ENCODE data around the gene KDM7A.
"Not testable (repeated sequence)": the region's sequence is repeated elsewhere in the genome, so short reads cannot be mapped to it uniquely, and the experiment has no call there.

Gene KDM7A

DNA sequence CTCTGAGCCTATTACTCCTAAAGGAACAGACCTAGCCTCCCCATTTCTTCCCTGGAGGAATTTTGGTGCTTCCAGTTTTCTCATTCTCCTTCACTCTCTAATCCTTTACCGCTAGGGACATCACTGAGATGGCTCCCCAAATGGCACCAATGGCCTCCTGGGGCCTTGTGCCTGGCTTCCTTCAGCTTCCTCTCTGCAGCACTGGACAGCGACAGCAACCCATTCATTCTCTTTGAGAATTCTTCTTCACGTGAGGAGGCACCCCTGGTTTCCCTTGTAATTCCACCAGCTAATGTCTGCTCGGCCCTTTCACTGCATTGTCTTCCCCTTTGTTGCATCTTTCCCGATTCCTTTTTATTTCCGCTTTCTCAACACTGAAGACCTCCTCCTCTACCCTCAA, 24.6 kb upstream of the KDM7A start:
- no peak for DNase-seq

DNA sequence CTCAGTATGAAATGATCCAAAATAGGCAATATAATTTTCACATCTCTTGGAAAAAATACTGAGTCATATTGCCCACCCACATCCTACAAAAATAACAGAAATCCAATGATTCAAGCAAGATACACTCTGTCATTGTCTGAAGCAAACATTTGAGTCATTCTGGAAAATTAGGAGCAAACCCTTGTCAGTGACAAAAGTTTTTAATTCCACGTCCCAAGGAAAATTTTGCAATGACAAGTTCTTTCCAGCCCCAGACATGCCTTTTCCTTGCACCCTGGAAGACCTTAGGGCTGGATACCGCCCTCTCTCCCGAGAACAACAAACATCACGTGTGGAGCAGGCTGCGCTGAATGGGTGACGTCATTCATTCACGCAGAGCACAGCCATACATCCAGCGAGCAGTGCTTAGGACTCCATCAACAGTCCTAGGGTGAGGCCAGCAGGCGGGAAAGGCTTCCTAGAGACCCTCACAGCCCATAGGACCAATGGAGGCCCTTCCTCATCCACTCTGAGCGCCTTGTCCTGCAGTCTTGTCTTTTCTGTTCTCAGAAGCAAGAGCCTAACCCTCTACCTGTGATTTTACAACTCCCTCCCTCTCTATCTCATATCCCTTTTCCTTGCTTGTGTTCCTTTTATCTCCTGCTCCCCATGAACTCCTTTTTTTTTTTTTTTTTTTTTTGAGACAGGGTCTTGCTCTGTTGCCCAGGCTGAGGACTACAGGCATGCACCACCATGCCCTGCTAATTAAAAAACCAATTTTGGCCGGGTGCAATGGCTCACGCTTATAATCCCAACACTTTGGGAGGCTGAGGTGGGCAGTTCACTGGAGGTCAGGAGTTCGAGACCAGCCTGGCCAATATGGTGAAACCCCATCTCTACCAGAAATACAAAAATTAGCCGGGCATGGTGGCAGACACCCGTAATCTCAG, 23.5 kb upstream of the KDM7A start:
- DNase-seq: no peak

DNA sequence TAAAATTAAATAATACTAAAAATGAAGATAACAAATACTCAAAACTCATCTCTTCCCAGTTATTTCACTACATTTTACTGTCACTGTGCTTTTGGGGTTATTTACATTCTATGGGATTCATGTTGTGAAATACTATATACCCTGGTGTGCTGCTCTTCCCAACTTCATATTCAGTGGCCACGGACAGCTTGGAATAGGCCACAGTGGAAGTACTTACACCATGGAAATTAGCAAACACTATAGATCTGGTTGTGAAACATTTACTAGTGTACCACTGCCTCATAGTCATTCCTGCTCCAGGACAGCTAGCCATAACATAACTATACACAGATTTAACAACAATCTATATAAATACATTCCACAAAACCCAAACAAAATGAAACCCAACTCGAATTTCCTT, 21.2 kb upstream of the KDM7A start:
- DNase-seq: no peak

DNA sequence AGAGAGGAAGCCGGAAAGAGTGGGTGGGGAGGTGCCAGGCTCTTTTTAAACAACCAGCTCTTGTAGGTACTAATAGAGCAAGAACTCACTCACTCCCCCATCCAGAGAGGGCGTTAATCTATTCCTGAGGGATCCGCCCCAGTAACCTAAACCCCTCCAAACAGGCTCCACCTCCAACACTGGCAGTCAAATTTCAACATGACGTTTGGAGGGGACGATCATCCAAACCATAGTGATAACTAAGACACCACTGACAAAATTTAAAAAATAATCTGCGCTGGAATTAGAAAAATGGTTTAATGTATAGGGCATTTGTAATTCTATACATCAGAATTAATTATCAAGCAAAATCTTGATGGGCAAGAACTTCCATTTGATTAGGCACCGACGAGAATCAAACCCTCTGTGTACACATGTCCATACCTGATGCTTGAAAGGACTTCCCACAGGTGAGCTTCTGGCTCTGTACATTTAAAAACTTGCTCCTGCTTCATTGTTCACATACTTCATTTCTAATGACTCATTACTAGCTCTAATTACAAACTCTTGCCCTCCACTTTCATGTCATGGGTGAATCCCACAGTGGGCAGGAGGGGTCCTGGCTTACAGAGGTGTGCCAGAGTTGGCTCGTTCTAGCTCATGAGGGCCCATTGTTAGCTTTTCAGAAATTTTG, 20.6 kb upstream of the KDM7A start:
- no peak for DNase-seq

DNA sequence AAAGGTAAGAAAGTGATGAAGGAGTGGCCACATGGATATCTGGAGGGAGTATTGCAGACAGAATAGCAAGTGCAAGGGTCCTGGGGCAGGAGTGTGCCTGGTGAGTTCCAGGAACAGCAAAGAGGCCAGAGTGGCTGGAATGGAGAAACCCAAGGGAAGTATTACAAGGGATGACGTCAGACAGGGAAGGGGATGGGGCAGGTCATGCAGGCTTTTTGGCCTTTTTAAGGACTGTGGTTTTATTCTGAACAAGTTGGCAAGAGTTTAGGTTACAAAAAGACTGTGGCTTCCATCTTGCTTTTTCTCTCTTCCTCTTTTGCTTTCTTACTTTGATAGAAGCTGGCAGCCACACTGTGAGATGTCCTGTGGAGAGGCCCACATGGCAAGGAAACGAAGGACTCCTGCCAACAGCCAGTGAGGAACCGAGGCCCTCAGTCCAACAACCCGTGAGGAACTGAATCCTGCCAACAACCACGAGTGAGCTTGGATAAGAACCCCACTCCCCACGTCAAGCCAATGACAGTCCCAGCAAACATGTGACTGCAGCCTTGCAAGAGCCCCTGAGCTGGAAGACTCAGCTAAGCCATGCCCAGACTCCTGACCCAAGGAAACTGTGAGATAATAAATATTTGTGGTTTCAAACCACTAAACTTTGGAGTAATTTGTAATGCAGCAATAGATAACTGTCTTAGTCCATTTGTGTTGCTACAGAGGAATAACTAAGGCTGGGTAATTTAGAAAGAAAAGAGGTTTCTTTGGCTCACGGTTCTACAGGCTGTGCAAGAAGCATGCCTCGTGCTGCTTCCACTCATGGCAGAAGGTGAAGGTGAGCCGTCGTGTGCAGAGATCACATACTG, 19.8 kb upstream of the KDM7A start:
- no peak for DNase-seq

DNA sequence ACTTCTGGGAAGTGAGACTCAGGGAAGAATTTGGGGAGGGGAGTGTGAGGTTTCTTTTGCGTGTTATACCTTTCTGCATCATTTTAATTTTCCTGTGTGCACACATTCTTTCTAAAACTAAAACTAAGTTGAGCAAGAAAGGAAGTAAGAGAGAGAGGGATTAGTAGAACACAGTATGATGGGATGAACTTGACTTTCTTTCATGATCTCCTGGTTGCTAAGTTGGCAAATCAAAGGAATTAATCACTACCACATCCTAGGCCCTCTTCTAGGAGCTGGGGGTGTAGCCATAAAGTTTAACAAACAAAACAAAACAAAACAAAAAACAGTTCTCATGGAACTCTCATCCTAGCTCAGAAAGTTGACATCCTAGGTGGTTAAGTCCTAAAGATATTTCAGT, 19.1 kb upstream of the KDM7A start:
- DNase-seq: no peak

DNA sequence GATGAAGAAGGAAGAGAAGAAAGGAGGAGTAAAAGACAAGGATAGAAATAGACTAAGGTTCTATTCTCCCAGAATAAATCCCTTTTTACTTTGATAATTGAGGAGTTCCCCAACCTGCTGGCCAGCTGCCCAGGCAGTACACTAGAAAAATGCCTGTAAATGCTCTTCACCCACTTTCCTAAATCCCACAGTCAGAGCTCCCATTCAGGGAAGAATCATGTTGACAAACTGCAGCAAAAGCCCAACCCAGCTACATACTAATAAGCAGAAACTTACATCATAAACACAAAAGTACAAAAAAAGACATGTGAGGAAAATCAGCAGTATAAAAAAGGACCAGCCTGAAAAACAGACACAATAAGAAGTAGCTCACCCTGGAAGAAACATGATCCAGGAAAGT, 15.8 kb upstream of the KDM7A start:
- no peak for DNase-seq

DNA sequence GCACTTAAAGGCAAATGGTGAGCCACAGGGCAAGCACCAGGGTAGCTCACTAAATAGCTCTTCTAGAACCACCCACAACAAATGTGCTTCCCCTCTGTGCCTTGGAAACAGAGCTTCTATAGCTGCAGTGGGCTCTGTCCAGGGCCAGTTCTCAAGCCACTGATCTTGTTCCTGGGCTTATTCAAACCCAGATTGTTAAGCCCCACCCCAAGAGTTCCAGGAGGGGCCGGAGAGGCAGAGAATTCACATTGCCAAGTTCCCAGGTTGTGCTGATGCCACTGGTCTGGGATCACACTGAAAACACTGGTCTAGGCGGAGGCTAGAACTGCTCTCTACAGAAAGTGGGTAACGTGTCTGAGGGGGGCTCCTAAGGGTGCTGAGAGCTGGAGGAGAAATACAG, 15.4 kb upstream of the KDM7A start:
- no peak for DNase-seq

DNA sequence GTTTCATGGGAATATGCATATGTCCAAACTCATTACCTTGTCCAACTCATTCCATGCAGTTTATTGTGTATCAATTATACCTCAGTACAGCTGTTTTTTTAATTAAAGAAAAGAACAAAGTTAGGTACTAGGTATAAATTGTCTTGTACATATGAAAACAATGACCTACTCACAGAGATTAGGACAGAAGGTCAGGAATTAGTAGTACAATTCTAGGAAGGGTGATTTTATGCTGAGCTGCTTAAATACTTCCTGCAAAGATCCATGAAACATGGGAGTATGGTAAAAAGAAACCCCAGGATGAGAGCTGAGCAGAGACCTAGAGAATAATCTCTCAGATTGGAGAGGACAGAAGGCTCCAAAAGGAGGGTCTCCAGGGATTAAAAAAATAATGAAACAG, 13.8 kb upstream of the KDM7A start:
- DNase-seq: no peak

DNA sequence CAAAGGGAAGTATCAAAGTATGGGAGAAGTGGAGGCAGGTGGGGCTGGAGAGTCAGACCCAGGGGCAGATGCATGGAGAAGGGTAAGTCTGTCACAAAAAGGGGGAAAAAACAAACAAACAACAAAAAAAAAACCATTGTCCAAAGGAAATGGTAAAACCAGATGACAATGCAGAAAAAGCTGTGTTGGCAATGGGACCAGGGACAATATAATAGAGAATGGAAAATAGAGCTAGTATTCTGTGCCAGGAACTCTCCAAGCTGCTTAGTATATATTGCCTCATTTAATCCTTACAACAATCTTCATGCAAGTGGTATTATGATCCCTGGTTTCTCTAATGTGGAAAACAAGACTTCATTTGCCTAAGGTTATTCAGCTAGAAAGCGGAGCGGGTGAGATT, 13.1 kb upstream of the KDM7A start:
- DNase-seq: no peak

DNA sequence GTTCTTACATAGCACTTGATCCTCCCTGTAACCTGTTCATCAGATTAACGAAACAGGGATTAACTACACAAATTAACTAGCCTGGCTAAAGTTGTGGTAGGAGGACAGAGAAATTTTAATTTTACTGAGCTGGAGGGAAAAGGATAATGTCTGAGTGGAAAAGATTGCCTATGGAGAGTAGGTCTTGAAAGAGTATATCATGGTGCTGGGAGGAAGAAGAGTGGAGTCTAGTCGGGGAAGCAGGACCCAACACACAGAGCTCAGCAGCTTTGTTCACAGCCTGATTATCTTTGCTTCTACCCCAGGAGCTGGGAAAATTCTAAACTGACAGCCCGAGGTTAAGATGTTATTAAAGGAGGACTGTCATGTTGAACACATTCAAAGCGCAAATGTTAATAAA, 6.1 kb upstream of the KDM7A start:
- DNase-seq: no peak

DNA sequence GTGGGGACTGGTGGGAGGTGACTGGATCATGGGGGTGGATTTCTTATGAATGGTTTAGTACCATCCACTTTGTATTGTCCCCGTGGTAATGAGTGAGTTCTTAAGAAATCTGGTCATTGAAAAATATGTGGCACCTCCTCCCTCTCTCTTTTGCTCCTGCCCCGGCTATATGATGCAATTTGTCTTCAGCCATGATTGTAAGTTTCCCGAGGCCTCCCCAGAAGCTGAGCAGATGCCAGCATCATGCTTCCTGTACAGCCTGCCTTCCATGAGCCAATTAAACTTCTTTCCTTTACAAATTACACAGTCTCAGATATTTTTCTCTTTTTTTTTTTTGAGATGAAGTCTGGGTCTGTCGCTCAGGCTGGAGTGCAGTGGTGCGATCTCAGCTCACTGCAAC, 2.6 kb upstream of the KDM7A start:
- no peak for DNase-seq

DNA sequence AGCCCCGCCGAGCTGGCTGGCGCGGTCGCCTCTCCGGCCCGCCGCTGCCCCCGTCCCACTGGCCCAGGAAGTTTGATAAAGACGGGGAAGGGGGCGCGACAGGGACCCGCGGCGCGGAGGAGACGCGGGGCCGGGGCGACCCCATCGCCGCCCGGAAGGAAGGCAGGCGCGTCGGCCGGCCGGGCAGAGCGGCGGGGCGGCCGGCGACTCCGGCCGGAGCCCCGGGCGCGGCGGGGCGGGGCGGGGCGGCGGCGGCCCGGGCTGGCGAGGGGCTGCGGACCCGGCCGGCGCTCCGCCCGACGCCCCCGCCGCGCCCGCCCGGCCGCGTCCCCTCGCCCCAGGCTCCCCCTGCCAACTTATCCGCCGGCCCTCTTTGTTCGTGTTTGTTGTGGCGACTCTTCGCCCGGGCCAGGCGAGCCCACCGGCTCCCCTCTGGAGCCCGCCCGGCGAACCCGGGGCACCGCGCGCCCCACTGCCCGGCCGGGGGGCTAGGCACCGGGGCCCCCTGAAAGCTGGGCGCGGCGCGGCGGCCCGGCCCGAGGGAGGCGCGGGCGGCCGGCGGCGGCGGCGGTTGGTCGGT, 571 bp downstream of the KDM7A start:
- no peak for DNase-seq

DNA sequence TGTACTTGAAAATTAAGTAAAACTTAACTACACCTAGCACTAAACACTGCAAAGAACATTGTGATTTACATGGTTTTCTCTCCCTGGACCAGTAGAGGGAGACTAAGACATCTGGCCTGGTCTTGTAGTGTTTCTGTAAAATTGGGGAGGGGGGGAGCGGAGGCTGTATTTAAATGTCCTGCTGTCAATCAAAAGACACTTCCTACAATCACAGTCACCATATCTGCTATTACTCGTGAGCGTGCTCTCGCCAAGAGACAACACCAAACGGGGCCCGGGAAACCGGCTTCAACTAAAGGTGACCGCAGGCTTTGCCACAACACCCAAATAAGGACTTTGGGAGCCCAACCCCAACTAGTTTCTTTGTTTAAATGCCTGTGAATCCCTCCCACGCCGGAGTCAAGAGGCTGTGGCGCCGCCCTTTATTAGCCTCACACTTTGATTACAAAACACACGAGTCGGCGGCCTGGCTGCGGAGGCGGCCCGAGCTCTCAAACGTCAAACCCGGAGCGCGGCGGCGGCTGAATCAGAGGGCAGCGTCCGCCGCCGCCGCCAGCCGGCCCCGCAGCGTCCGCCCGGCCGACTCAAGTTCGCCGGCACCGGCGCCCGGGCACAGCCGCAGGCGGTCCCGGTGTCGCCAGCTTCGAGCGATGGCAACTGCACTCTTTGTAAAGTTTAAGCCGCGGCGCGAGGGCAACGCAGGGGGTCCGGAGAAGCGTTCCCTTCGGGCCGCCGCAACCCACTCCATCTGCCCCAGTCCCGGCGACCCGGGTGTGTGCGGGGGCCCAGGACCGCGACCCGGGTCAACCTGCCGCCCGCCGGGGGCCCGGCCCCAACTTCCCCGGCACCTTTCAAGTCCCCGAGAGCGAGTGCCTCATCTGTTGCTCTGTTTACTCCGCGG, 1.3 kb downstream of the KDM7A start:
- peak; percentile 98 for DNase-seq

DNA sequence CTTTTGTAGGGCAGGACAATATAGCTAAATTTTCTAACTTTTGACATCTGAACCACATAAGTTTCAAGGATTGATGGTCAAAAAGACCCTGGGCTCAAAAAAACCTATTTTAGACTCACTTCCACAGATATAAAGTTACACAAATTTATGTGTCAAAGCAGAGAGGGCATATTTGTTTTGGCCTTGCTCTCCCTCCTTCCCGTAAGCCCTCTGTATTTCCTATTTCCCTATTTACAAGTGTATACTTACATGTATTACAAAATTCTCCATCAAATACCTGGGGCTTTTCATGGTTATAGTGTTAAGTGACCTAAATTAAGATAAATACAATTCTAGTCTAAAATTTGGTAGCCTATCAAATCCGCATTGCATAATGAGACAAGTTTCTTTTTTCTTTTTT, 2.6 kb downstream of the KDM7A start:
- no peak for DNase-seq

DNA sequence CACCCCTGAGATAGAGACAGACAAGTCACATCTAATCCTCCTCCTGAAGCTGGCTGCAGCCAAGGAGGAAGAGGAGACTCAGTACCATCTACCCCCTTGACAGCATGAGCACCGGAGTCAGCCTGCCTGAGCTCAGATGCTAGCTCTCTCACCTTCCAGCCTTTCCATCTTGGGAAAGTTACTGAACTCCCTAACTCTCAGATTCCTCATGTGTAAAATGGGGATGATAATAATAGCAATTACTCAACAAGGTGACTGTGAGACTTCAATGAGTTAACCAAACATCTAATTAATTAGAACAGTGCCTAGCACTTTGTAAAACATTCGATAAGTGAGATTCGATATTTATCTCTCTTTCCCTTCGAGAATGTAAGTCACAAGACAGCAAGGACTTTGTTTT, 6.4 kb downstream of the KDM7A start:
- no peak for DNase-seq

DNA sequence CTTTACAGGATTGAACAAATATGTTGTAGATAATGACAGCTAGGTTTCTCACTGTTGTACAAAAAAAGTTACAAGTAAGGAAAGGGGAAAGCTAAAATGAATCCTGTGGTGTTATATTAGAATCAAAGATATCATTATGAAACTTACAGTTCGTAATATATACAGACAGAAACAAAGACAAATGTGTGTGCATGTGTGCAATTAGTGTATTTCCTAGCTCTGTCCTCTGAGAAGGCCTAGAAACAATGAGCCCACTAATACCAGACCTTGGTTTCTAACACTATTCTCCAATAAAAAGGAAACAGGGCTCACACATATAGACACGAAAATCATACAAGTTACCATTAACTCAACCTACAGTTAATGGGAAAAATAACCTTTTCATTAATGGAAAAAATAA, 8.0 kb downstream of the KDM7A start:
- no peak for DNase-seq

DNA sequence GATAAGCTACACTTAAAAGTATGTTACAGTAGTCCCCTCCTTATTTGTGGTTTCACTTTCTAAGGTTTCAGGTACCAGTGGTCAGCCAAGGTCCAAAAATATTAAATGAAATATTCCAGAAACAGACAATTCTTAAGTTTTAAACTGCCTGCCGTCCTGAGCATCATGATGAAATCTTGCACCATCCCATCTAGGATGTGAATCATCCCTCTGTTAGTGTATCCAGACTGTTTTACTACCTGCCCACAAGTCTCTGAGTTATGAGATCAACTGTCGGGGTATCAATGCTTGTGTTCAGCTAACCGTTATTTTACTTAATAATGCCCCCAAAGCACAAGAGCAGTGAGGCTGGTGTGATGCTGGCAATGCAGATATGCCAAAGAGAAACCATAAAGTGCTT, 11.4 kb downstream of the KDM7A start:
- DNase-seq: no peak

DNA sequence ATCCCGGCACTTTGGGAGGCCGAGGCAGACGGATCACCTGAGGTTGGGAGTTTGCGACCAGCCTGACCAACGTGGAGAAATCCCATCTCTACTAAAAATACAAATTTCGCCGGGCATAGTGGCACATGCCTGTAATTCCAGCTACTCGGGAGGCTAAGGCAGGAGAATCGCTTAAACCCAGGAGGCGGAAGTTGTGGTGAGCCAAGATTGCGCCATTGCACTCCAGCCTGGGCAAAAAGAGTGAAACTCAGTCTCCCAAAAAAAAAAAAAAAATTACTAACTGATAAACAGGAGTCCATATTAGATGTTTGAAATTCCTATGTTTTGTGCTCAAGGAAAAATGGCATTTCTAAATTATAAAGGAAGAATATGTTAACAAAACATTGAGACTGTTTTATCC, 14.7 kb downstream of the KDM7A start:
- not testable (repeated sequence) for DNase-seq

DNA sequence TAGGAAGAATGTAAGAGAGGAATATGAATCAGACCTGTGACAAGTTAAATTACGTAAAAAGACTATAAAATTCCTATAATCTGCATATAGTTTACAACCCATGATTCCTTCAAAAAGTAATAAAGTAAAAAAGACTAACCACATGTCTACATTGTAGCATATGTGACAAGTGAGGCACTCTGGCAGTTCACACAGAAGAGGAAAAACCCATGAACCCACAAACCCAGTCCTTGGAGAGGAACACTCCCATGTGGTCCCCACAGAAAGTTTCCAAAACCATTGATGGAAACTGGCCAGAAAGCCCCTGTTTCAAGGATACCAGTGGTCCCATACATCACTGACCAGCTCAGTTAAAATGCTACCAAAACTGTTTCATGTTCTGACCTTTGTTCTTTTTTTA, 15.7 kb downstream of the KDM7A start:
- DNase-seq: no peak

DNA sequence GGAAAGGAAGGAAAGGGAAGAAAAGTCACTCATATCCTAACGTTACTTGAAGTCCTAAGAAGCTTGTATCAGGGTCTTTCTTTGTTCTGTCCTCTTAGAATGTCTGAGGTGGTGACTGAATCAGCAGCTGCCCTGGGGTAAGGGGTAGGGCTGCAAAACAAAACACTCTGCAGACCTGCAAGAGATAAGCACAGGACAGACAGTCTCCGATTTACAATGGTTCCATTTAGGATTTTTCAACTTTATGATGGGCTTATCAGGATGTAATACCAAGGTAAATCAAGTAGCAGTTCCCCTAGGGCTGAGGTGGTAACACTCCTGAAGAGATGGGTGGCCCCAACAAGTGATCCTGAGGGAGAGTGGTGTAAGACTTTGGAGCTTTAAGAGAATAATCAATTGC, 16.5 kb downstream of the KDM7A start:
- no peak for DNase-seq

DNA sequence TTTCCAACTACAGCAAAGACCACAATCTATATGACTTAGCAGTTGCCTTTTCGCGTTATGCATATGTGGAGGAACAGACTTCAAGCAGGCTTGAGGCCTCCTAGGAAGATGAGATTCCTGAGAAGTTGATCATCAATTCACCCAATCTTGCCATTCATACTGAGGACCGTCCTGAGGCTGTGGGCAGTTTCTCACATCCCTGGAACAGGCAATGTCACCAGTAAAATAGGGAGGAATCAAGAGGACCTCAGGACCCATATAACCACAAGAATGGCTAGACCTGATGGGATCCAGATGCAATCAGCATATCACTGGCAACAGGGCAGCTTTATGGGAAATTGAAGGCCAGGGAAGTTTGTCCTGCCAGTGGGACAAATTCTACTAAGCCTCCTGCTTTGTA, 17.3 kb downstream of the KDM7A start:
- no peak for DNase-seq

All from NCI-H2029 (cell line).